ENCODE results near the gene C8G.

C8G gene

DNA sequence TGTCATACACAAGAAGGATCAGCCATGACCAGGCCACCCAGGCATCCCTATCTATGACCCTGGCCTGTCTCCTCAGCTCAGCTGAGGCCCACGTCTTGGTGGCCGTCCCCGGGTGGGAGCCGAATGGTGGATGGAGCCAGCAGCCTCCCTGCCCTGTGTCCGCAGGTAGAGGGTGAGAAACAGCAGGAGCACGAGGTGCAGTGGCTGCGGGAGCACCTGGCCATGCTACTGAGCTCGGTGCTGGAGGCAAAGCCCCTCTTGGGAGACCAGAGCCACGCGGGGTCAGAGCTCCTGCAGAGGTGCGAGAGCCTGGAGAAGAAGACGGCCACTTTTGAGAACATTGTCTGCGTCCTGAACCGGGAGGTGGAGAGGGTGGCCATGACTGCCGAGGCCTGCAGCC lies 25.0 kb upstream of the C8G start:
- TF ChIP-seq FOXM1 (IDR thresholded peaks at IDR 0.05; ENCODE audit: borderline replicate concordance, low read depth): no peak
- no peak for TF ChIP-seq NFIC (IDR thresholded peaks at IDR 0.05)
- no peak for TF ChIP-seq EGR1 (IDR thresholded peaks at IDR 0.05)
- no peak for TF ChIP-seq EP300 (IDR thresholded peaks at IDR 0.05; ENCODE audit: borderline replicate concordance)
- no peak for TF ChIP-seq TEAD4 (IDR thresholded peaks at IDR 0.05)
- no peak for TF ChIP-seq TCF12 (IDR thresholded peaks at IDR 0.05; ENCODE audit: low read depth)
- TF ChIP-seq, protein P1, sequence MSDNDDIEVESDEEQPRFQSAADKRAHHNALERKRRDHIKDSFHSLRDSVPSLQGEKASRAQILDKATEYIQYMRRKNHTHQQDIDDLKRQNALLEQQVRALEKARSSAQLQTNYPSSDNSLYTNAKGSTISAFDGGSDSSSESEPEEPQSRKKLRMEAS (IDR thresholded peaks at IDR 0.05): no peak
- TF ChIP-seq, protein P2, sequence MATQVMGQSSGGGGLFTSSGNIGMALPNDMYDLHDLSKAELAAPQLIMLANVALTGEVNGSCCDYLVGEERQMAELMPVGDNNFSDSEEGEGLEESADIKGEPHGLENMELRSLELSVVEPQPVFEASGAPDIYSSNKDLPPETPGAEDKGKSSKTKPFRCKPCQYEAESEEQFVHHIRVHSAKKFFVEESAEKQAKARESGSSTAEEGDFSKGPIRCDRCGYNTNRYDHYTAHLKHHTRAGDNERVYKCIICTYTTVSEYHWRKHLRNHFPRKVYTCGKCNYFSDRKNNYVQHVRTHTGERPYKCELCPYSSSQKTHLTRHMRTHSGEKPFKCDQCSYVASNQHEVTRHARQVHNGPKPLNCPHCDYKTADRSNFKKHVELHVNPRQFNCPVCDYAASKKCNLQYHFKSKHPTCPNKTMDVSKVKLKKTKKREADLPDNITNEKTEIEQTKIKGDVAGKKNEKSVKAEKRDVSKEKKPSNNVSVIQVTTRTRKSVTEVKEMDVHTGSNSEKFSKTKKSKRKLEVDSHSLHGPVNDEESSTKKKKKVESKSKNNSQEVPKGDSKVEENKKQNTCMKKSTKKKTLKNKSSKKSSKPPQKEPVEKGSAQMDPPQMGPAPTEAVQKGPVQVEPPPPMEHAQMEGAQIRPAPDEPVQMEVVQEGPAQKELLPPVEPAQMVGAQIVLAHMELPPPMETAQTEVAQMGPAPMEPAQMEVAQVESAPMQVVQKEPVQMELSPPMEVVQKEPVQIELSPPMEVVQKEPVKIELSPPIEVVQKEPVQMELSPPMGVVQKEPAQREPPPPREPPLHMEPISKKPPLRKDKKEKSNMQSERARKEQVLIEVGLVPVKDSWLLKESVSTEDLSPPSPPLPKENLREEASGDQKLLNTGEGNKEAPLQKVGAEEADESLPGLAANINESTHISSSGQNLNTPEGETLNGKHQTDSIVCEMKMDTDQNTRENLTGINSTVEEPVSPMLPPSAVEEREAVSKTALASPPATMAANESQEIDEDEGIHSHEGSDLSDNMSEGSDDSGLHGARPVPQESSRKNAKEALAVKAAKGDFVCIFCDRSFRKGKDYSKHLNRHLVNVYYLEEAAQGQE (IDR thresholded peaks at IDR 0.05; ENCODE audit: low read depth): no peak
- no peak for TF ChIP-seq YY1 (IDR thresholded peaks at IDR 0.05; ENCODE audit: low read depth)

DNA sequence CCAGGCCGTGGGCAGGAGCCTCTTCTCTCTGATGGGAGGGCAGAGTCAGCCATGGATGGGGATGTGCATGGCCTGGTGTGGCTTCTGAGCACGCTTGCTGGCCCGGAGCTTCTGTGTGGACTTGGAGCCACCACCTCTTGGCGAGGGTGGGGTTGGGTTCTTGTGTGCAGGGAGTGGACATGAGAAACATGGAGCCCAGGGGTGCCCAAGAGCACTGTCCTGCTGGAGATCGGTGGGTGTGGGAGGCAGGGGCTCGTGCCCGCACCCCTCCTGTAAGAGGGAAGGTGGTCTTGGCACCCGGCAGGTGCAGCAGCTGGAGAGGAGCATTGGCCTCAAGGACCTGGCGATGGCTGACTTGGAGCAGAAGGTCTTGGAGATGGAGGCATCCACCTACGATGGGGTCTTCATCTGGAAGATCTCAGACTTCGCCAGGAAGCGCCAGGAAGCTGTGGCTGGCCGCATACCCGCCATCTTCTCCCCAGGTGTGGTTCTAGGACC lies 24.3 kb upstream of the C8G start:
- no peak for TF ChIP-seq TCF12 (IDR thresholded peaks at IDR 0.05; ENCODE audit: low read depth)

DNA sequence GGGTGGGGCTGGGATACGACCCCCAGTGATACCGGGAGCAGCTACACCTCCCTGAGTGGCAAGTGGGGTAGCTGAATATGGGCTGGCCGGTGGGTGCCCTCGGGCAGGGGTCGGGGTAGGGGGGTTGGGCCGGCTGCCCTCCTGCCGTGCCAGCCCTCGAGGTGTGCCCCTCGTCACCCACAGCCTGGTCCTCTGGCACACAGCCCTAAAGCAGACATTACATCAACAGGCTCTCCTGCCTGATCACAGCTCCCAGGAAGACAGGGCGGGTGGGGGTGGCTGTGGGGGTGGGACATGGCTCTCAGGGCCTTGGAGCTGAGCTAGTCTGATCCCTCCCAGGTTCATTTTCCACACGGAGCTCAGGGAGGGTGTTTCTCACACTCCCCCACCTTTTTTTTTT lies 23.7 kb upstream of the C8G start:
- TF ChIP-seq ZBTB7A (IDR thresholded peaks at IDR 0.05; ENCODE audit: low read depth) (no peak), RAD21 (IDR thresholded peaks at IDR 0.05; ENCODE audit: low read depth) (no peak), NFIC (IDR thresholded peaks at IDR 0.05) (no peak), CEBPB (IDR thresholded peaks at IDR 0.05) (no peak), EGR1 (IDR thresholded peaks at IDR 0.05) (no peak), EP300 (IDR thresholded peaks at IDR 0.05; ENCODE audit: borderline replicate concordance) (no peak), TAF1 (IDR thresholded peaks at IDR 0.05; ENCODE audit: low read depth) (no peak), FOXM1 (IDR thresholded peaks at IDR 0.05; ENCODE audit: borderline replicate concordance, low read depth) (no peak), YY1 (IDR thresholded peaks at IDR 0.05; ENCODE audit: low read depth) (no peak), TEAD4 (IDR thresholded peaks at IDR 0.05) (no peak), TCF12 (IDR thresholded peaks at IDR 0.05; ENCODE audit: low read depth) (no peak)
- TF ChIP-seq, protein P3, sequence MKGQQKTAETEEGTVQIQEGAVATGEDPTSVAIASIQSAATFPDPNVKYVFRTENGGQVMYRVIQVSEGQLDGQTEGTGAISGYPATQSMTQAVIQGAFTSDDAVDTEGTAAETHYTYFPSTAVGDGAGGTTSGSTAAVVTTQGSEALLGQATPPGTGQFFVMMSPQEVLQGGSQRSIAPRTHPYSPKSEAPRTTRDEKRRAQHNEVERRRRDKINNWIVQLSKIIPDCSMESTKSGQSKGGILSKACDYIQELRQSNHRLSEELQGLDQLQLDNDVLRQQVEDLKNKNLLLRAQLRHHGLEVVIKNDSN (IDR thresholded peaks at IDR 0.05): no peak
- TF ChIP-seq, protein P1 (IDR thresholded peaks at IDR 0.05): no peak

DNA sequence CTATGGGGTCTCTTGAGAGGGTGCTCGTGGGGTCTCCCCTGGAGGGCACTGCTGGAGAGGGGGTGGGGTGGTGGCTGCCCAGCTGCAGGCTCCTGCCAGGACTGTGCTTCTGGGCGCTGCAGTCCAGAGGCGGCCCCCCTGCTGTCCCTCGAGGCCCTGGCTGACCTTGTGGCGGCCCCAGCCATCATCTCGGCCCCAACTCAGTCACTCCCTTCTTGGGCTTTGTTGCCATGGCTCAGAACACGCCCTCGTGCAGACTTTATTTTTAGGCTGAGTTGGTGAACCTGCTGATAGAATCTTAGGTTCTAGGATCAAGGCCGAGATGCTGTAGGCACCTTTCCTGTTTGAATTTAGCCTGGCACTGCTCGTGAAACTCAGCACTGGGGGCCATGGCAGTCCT lies 23.3 kb upstream of the C8G start:
- TF ChIP-seq EGR1 (IDR thresholded peaks at IDR 0.05): no peak
- TF ChIP-seq, protein P3 (IDR thresholded peaks at IDR 0.05): no peak
- TF ChIP-seq EP300 (IDR thresholded peaks at IDR 0.05; ENCODE audit: borderline replicate concordance): no peak
- no peak for TF ChIP-seq CEBPB (IDR thresholded peaks at IDR 0.05)

DNA sequence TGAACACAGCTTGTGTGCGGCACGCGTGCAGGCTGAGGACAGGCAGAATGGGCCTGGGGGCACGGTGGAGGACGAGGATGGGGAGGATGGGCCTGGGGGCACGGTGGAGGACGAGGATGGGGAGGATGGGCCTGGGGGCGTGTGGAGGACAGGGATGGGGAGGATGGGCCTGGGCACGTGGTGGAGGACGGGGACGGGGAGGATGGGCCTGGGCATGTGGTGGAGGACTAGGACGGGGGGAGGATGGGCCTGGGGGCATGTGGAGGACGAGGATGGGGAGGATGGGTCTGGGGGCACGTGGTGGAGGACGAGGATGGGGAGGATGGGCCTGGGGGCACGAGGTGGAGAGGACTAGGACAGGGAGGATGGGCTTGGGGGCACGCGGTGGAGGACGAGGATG lies 22.5 kb upstream of the C8G start:
- no peak for TF ChIP-seq CEBPB (IDR thresholded peaks at IDR 0.05)
- TF ChIP-seq TCF12 (IDR thresholded peaks at IDR 0.05; ENCODE audit: low read depth): no peak
- TF ChIP-seq TEAD4 (IDR thresholded peaks at IDR 0.05): no peak
- TF ChIP-seq CREB1 (IDR thresholded peaks at IDR 0.05; ENCODE audit: low read depth): no peak
- no peak for TF ChIP-seq EGR1 (IDR thresholded peaks at IDR 0.05)
- no peak for TF ChIP-seq EP300 (IDR thresholded peaks at IDR 0.05; ENCODE audit: borderline replicate concordance)
- no peak for TF ChIP-seq RAD21 (IDR thresholded peaks at IDR 0.05; ENCODE audit: low read depth)
- no peak for TF ChIP-seq ZBTB7A (IDR thresholded peaks at IDR 0.05; ENCODE audit: low read depth)
- TF ChIP-seq, protein P1 (IDR thresholded peaks at IDR 0.05): no peak
- no peak for TF ChIP-seq TAF1 (IDR thresholded peaks at IDR 0.05; ENCODE audit: low read depth)
- no peak for TF ChIP-seq NFIC (IDR thresholded peaks at IDR 0.05)
- no peak for TF ChIP-seq YY1 (IDR thresholded peaks at IDR 0.05; ENCODE audit: low read depth)
- TF ChIP-seq, protein P2 (IDR thresholded peaks at IDR 0.05; ENCODE audit: low read depth): no peak
- TF ChIP-seq, protein P3 (IDR thresholded peaks at IDR 0.05): no peak
- no peak for TF ChIP-seq FOXM1 (IDR thresholded peaks at IDR 0.05; ENCODE audit: borderline replicate concordance, low read depth)

DNA sequence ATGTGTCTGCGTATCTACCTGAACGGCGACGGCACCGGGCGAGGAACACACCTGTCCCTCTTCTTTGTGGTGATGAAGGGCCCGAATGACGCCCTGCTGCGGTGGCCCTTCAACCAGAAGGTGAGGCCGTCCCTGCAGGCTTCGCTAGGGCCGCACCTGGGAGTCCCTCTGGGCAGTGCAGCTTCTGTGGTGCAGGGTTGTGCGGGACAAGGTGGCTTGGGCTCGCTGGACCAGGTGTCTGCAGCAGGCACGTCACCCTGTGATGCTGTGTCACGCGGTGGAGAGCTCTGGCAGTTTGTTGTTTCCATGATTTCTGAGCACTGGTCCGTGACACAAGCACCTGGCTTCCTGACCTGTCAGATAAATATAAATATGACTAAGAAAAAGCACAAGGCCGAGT lies 21.2 kb upstream of the C8G start:
- no peak for TF ChIP-seq TEAD4 (IDR thresholded peaks at IDR 0.05)
- no peak for TF ChIP-seq CEBPB (IDR thresholded peaks at IDR 0.05)
- TF ChIP-seq YY1 (IDR thresholded peaks at IDR 0.05; ENCODE audit: low read depth): no peak
- no peak for TF ChIP-seq EP300 (IDR thresholded peaks at IDR 0.05; ENCODE audit: borderline replicate concordance)
- TF ChIP-seq ZBTB7A (IDR thresholded peaks at IDR 0.05; ENCODE audit: low read depth): no peak
- TF ChIP-seq, protein P1 (IDR thresholded peaks at IDR 0.05): no peak
- no peak for TF ChIP-seq EGR1 (IDR thresholded peaks at IDR 0.05)
- TF ChIP-seq TCF12 (IDR thresholded peaks at IDR 0.05; ENCODE audit: low read depth): no peak
- TF ChIP-seq, protein P2 (IDR thresholded peaks at IDR 0.05; ENCODE audit: low read depth): no peak
- TF ChIP-seq, protein P3 (IDR thresholded peaks at IDR 0.05): no peak
- no peak for TF ChIP-seq FOXM1 (IDR thresholded peaks at IDR 0.05; ENCODE audit: borderline replicate concordance, low read depth)
- no peak for TF ChIP-seq RAD21 (IDR thresholded peaks at IDR 0.05; ENCODE audit: low read depth)

Data from Ishikawa (cell line).